ENCODE data around the gene GRM5.

Gene GRM5

GRCh38 chr11:88575916-88576315 is 489.9 kb downstream of the GRM5 start:
- Histone ChIP-seq H4K8ac (ENCODE audit: low read depth, low read length) (no peak overlapping the region), H3K4ac (ENCODE audit: low read length) (no peak overlapping the region), H2AK5ac (ENCODE audit: low read depth, low read length) (no peak overlapping the region), H3K9ac (ENCODE audit: low read depth, low read length, poor library complexity) (no peak overlapping the region), H3K4me3 (ENCODE audit: low read length in 2 of 2) (no peak overlapping the region), H3K14ac (ENCODE audit: low read length) (no peak overlapping the region), H4K91ac (ENCODE audit: low read depth, low read length, poor library complexity) (no peak overlapping the region), H3K36me3 (replicated peaks in 1 of 2; ENCODE audit: control insufficient read depth in 2 of 2, insufficient read depth in 2 of 2, low read length in 2 of 2) (no peaks in the 10 kb centered on the region), H3K27ac (replicated peaks; ENCODE audit: low read length) (no peak overlapping the region), H3K79me1 (ENCODE audit: low read depth, low read length) (no peaks in the 10 kb centered on the region), H3K4me2 (ENCODE audit: insufficient read depth, low read length, poor library complexity, severe bottlenecking) (no peak overlapping the region), H2BK12ac (ENCODE audit: low read length) (no peak overlapping the region), H3K23ac (ENCODE audit: low read depth, low read length, poor library complexity) (no peak overlapping the region), H2AFZ (ENCODE audit: low read length) (no peak overlapping the region), H2BK120ac (ENCODE audit: low read depth, low read length) (no peak overlapping the region), H3K9me3 (replicated peaks in 1 of 2; ENCODE audit: control insufficient read depth in 2 of 2, insufficient read depth in 1 of 2, low read depth in 1 of 2, low read length in 2 of 2) (no peaks in the 10 kb centered on the region), H3K18ac (ENCODE audit: low read length) (no peak overlapping the region), H2BK5ac (ENCODE audit: low read length) (no peak overlapping the region), H2BK15ac (ENCODE audit: low read length) (no peak overlapping the region), H3K4me1 (ENCODE audit: control insufficient read depth in 2 of 2, insufficient read depth in 1 of 2, low read depth in 1 of 2, low read length in 2 of 2) (no peaks in the 10 kb centered on the region), H3K27me3 (ENCODE audit: control insufficient read depth in 3 of 3, insufficient read depth in 3 of 3, low read depth in 1 of 3, low read length in 3 of 3) (no peaks in the 10 kb centered on the region)
- DNase-seq (ENCODE audit: low spot score) = no peak
- WGBS, 2 donors (ENCODE audit: extremely low coverage in 2 of 2, insufficient read length in 2 of 2, insufficient replicate concordance in 1 of 2) = no CpG with 5 or more reads among the region's 2 CpGs

GRCh38 chr11:88569342-88569741 is 496.4 kb downstream of the GRM5 start:
- no peaks in the 10 kb centered on the region for H3K4me1 ChIP-seq (ENCODE audit: control insufficient read depth in 2 of 2, insufficient read depth in 1 of 2, low read depth in 1 of 2, low read length in 2 of 2)
- no peak overlapping the region for H3K23ac ChIP-seq (ENCODE audit: low read depth, low read length, poor library complexity)
- no peak for DNase-seq (ENCODE audit: low spot score)
- H2BK120ac ChIP-seq (ENCODE audit: low read depth, low read length) = no peak overlapping the region
- H3K4me3 ChIP-seq (ENCODE audit: low read length in 2 of 2) = no peak overlapping the region
- no peak overlapping the region for H3K4ac ChIP-seq (ENCODE audit: low read length)
- H3K79me1 ChIP-seq (ENCODE audit: low read depth, low read length) = no peaks in the 10 kb centered on the region
- no peak overlapping the region for H2AK5ac ChIP-seq (ENCODE audit: low read depth, low read length)
- no peak overlapping the region for H2BK5ac ChIP-seq (ENCODE audit: low read length)
- H3K27ac ChIP-seq (replicated peaks; ENCODE audit: low read length) = no peak overlapping the region
- H2BK15ac ChIP-seq (ENCODE audit: low read length) = no peak overlapping the region
- no peaks in the 10 kb centered on the region for H3K9me3 ChIP-seq (replicated peaks in 1 of 2; ENCODE audit: control insufficient read depth in 2 of 2, insufficient read depth in 1 of 2, low read depth in 1 of 2, low read length in 2 of 2)
- no peak overlapping the region for H2BK12ac ChIP-seq (ENCODE audit: low read length)
- no peak overlapping the region for H4K91ac ChIP-seq (ENCODE audit: low read depth, low read length, poor library complexity)
- no peak overlapping the region for H2AFZ ChIP-seq (ENCODE audit: low read length)
- no peak overlapping the region for H3K9ac ChIP-seq (ENCODE audit: low read depth, low read length, poor library complexity)
- H3K36me3 ChIP-seq (replicated peaks in 1 of 2; ENCODE audit: control insufficient read depth in 2 of 2, insufficient read depth in 2 of 2, low read length in 2 of 2) = no peaks in the 10 kb centered on the region
- H3K18ac ChIP-seq (ENCODE audit: low read length) = no peak overlapping the region
- no peak overlapping the region for H4K8ac ChIP-seq (ENCODE audit: low read depth, low read length)
- no peaks in the 10 kb centered on the region for H3K27me3 ChIP-seq (ENCODE audit: control insufficient read depth in 3 of 3, insufficient read depth in 3 of 3, low read depth in 1 of 3, low read length in 3 of 3)
- no peak overlapping the region for H3K4me2 ChIP-seq (ENCODE audit: insufficient read depth, low read length, poor library complexity, severe bottlenecking)
- no peak overlapping the region for H3K14ac ChIP-seq (ENCODE audit: low read length)

GRCh38 chr11:88555829-88556202 is 510.0 kb downstream of the GRM5 start:
- Histone ChIP-seq H2AFZ (ENCODE audit: low read length) (no peak overlapping the region), H3K4me2 (ENCODE audit: insufficient read depth, low read length, poor library complexity, severe bottlenecking) (no peak overlapping the region), H3K23ac (ENCODE audit: low read depth, low read length, poor library complexity) (no peak overlapping the region), H3K4ac (ENCODE audit: low read length) (no peak overlapping the region), H3K18ac (ENCODE audit: low read length) (no peak overlapping the region), H2BK120ac (ENCODE audit: low read depth, low read length) (no peak overlapping the region), H2BK12ac (ENCODE audit: low read length) (no peak overlapping the region), H3K9me3 (replicated peaks in 1 of 2; ENCODE audit: control insufficient read depth in 2 of 2, insufficient read depth in 1 of 2, low read depth in 1 of 2, low read length in 2 of 2) (no peaks in the 10 kb centered on the region), H3K79me1 (ENCODE audit: low read depth, low read length) (no peaks in the 10 kb centered on the region), H2AK5ac (ENCODE audit: low read depth, low read length) (no peak overlapping the region), H3K14ac (ENCODE audit: low read length) (no peak overlapping the region), H4K8ac (ENCODE audit: low read depth, low read length) (no peak overlapping the region), H4K91ac (ENCODE audit: low read depth, low read length, poor library complexity) (no peak overlapping the region), H2BK15ac (ENCODE audit: low read length) (no peak overlapping the region), H2BK5ac (ENCODE audit: low read length) (no peak overlapping the region), H3K27me3 (ENCODE audit: control insufficient read depth in 3 of 3, insufficient read depth in 3 of 3, low read depth in 1 of 3, low read length in 3 of 3) (no peaks in the 10 kb centered on the region), H3K4me1 (ENCODE audit: control insufficient read depth in 2 of 2, insufficient read depth in 1 of 2, low read depth in 1 of 2, low read length in 2 of 2) (no peaks in the 10 kb centered on the region), H3K36me3 (replicated peaks in 1 of 2; ENCODE audit: control insufficient read depth in 2 of 2, insufficient read depth in 2 of 2, low read length in 2 of 2) (no peaks in the 10 kb centered on the region), H3K4me3 (ENCODE audit: low read length in 2 of 2) (no peak overlapping the region), H3K27ac (replicated peaks; ENCODE audit: low read length) (no peak overlapping the region), H3K9ac (ENCODE audit: low read depth, low read length, poor library complexity) (no peak overlapping the region)
- no CpG with 5 or more reads among the region's 2 CpGs for WGBS, 2 donors (ENCODE audit: extremely low coverage in 2 of 2, insufficient read length in 2 of 2, insufficient replicate concordance in 1 of 2)
- no peak for DNase-seq (ENCODE audit: low spot score)

GRCh38 chr11:88555018-88555828 is 510.6 kb downstream of the GRM5 start:
- Histone ChIP-seq H3K4ac (ENCODE audit: low read length) (no peak overlapping the region), H3K4me3 (ENCODE audit: low read length in 2 of 2) (no peak overlapping the region), H4K91ac (ENCODE audit: low read depth, low read length, poor library complexity) (no peak overlapping the region), H3K18ac (ENCODE audit: low read length) (no peak overlapping the region), H3K14ac (ENCODE audit: low read length) (no peak overlapping the region), H2BK12ac (ENCODE audit: low read length) (no peak overlapping the region), H3K4me2 (ENCODE audit: insufficient read depth, low read length, poor library complexity, severe bottlenecking) (no peak overlapping the region), H3K9ac (ENCODE audit: low read depth, low read length, poor library complexity) (no peak overlapping the region), H3K27ac (replicated peaks; ENCODE audit: low read length) (no peak overlapping the region), H3K9me3 (replicated peaks in 1 of 2; ENCODE audit: control insufficient read depth in 2 of 2, insufficient read depth in 1 of 2, low read depth in 1 of 2, low read length in 2 of 2) (no peaks in the 10 kb centered on the region), H3K27me3 (ENCODE audit: control insufficient read depth in 3 of 3, insufficient read depth in 3 of 3, low read depth in 1 of 3, low read length in 3 of 3) (no peaks in the 10 kb centered on the region), H3K4me1 (ENCODE audit: control insufficient read depth in 2 of 2, insufficient read depth in 1 of 2, low read depth in 1 of 2, low read length in 2 of 2) (no peaks in the 10 kb centered on the region), H2BK120ac (ENCODE audit: low read depth, low read length) (no peak overlapping the region), H2BK5ac (ENCODE audit: low read length) (no peak overlapping the region), H4K8ac (ENCODE audit: low read depth, low read length) (no peak overlapping the region), H3K36me3 (replicated peaks in 1 of 2; ENCODE audit: control insufficient read depth in 2 of 2, insufficient read depth in 2 of 2, low read length in 2 of 2) (no peaks in the 10 kb centered on the region), H2BK15ac (ENCODE audit: low read length) (no peak overlapping the region), H3K23ac (ENCODE audit: low read depth, low read length, poor library complexity) (no peak overlapping the region), H2AFZ (ENCODE audit: low read length) (no peak overlapping the region), H3K79me1 (ENCODE audit: low read depth, low read length) (no peaks in the 10 kb centered on the region), H2AK5ac (ENCODE audit: low read depth, low read length) (no peak overlapping the region)
- DNase-seq (ENCODE audit: low spot score) = no peak
- no CpG with 5 or more reads among the region's 7 CpGs for WGBS, 2 donors (ENCODE audit: extremely low coverage in 2 of 2, insufficient read length in 2 of 2, insufficient replicate concordance in 1 of 2)

Measured in neuronal stem cell (in vitro differentiated cells).